GM12892 (cell line): ENCODE results near the gene PAEP. TPM values are rescaled to one million over a fixed set of nuclear protein-coding genes. Genes with fewer than 3 reads are reported as not detected.
"Not testable (repeated sequence)": the region's sequence is repeated elsewhere in the genome, so short reads cannot be mapped to it uniquely, and the experiment has no call there.

Source experiments
- DNase-seq: peaks from one replicate; pipeline ENCODE4 v3.0.0; 2011; ENCODE audit not compliant: insufficient read length
- FAIRE-seq: peaks from 2 replicates; lab custom pipeline; 2011; peaks lifted over from hg19 to GRCh38; lab: Jason Lieb, UNC
- POLR2A ChIP-seq: IDR thresholded peaks from 2 replicates; pipeline ENCODE4 v1.6.1; 2011; ENCODE audit warnings: low read depth, low read length, control low read depth
- POLR2AphosphoS5 ChIP-seq: IDR thresholded peaks from 2 replicates; pipeline ENCODE4 v1.6.1; 2011; ENCODE audit warnings: low read depth, low read length, control low read depth
- TAF1 ChIP-seq: IDR thresholded peaks from 2 replicates; pipeline ENCODE4 v1.6.1; 2011; ENCODE audit warnings: low read depth, mild to moderate bottlenecking, control low read depth, low read length, borderline replicate concordance
- polyA plus RNA-seq: library from polyadenylated mRNA; unstranded; fragments of >200 nt; gene quantifications from one replicate; pipeline ENCODE4 v1.2.1, GENCODE V29; 2012; ENCODE audit warnings: missing spikeins, inconsistent platforms; ENCODE audit not compliant: missing spikeins

Gene PAEP
- not detected for polyA plus RNA-seq

DNA sequence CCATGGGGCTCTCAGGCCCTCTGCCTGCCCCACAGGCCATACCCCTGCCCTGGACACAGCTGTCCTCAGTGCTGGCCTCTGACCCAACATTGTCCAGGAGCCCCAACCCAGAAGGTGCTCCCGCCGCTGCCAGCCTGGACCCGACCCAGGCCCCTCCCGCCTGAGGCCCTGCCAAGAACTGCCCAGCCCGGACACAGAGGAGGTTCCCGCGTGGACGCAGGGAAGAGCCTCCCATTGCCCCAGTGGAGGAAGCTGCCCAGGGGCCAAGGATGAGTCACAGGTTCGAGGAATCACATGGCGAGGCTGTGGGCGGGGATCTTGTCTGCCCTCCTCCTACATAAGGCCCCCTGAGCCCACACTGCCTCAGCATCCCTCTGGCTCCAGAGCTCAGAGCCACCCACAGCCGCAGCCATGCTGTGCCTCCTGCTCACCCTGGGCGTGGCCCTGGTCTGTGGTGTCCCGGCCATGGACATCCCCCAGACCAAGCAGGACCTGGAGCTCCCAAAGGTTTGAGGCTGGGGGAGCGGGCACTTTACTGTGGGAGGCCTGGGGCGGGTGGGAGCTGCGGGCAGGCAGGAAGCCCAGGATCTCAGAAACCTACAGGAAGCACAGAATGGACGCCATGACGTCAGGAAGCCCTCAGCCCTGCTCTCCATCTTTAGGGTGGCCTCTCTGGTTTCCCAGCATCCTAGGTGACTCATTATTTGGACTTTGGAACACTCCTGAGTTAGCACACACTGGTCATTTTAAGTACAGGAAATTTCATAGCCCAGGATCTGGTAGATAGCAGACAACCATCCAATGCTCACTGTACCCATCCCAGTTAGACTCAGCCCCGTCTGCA, at the start of gene PAEP:
PAEP (plus strand) TSS at position 366 of the 844 bp plus-strand sequence.
- FAIRE-seq: no peak

DNA sequence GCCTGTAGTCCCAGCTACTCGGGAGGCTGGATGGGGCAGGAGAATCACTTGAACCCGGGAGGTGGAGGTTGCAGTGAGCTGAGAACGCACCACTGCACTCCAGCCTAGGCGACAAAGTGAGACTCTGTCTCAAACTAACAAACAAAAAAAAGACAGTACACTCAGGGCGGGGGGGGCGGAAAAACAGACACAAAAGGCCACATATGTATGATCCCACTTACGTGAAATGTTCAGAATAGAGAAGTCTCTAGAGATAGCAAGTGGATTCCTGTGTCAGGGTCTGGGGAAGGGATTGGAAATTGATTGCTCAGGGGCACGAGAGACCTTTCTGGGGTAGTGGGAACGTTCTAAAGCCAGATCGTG, 49.3 kb upstream of the PAEP start:
- no peak for FAIRE-seq
- no peak for TF ChIP-seq POLR2A
- no peak for TF ChIP-seq TAF1
- TF ChIP-seq POLR2AphosphoS5: no peak
- DNase-seq: no peak

More for the DNA sequence above, at the start of gene PAEP:
- TF ChIP-seq TAF1 (no peak), POLR2AphosphoS5 (no peak), POLR2A (no peak)
- no peak for DNase-seq

DNA sequence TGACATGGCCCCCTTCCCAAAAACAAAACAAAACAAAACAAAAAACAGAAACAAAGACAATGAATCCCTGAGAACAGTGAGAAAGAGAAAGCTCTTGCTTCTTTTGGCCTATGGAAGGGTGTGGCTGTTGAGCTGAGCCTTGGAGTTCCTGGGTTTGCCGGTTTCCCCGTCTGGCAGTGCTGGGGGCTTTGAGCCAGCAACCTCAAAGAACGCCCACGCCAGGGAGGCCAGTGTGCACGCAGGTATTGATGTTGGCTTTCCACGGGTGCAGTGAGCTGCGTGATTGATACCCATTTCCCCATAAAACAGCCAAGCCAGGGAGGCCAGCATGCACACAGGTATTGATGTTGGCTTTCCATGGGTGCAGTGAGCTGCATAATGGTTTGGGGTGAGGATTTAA, 48.7 kb upstream of the PAEP start:
- DNase-seq (no peak), FAIRE-seq (no peak)
- TF ChIP-seq POLR2A (no peak), POLR2AphosphoS5 (no peak), TAF1 (no peak)

DNA sequence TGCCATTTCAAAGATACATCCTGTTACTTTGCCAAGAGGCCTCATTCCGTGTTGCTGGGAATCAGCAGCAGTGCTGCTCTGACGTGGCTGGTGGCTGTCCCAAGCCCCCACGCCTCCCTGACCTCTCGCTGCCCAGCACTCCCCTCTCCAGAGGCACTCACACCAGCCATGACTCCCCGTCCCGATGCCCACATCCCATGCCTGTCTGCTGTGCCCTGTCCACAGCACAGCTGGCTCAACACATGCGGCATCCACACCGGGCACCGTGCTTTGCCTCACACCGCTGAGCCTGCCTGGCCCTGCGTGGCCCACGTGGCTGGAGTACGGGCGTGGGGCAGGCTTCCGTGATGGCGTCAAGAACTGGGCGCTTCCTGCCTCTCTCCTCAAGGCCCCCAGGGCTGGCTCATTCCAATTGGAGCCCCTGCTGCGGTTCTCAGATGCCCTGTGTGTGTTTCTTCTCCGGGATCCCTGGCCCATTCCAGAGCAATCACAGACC, 48.2 kb upstream of the PAEP start:
- FAIRE-seq: no peak
- no peak for DNase-seq
- TF ChIP-seq POLR2A (no peak), POLR2AphosphoS5 (no peak), TAF1 (no peak)

DNA sequence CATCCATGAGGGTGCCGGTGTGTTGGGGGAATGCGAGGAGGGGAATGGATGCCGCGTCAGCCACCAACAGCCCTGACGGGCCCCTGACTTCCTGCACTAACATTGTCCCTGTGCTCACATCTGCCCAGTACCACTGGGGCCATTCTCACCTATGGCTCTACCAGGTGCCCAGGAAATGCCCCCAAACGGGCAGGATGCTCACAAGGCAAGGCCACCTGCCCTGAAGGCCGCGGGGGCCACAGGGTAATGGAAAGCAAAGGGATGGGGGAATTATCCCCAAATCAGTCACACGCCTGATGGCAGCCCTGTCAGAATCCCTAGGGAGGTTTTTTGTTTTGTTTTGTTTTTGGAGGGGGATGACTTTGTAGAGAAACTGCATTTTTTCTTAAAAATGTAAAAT, 47.6 kb upstream of the PAEP start:
- not testable (repeated sequence) for DNase-seq, FAIRE-seq

DNA sequence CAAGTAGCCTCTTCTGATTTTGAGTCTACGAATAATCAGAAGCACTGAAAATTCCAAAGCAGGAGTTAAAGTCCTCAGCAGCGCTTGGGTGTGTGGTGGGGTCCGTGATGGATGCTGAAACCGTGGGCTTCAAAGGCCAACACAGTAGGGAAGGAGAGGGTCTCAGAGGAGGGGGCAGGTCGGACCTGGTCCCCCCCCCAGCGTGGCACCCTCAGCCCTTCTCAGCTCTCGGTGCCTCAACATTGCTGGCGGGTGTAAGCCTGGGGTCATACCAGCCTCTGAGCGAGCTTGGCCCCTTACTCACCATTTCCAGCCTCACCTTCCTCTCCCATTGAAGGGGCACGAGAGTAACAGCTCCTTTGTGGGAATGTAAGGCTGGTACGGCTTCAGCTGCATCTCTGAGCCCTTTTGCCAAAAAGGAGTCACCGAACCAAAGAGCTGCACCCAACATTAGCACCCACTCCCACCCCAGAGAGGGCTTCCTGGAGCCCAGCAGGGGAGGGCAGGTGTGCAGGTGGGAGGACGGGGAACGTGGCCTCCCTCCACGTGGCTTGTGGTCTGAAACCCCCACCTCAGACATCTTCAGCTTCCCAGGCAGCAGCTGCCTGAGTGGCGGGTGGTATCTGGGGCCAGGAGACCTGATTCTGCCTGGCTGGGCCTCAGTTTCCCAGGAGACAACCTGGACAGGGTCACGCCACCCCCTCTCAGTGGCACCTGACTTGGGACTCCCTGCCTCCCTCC, 47.0 kb upstream of the PAEP start:
- no peak for TF ChIP-seq POLR2AphosphoS5
- TF ChIP-seq POLR2A: no peak
- no peak for TF ChIP-seq TAF1
- DNase-seq (no peak), FAIRE-seq (no peak)

DNA sequence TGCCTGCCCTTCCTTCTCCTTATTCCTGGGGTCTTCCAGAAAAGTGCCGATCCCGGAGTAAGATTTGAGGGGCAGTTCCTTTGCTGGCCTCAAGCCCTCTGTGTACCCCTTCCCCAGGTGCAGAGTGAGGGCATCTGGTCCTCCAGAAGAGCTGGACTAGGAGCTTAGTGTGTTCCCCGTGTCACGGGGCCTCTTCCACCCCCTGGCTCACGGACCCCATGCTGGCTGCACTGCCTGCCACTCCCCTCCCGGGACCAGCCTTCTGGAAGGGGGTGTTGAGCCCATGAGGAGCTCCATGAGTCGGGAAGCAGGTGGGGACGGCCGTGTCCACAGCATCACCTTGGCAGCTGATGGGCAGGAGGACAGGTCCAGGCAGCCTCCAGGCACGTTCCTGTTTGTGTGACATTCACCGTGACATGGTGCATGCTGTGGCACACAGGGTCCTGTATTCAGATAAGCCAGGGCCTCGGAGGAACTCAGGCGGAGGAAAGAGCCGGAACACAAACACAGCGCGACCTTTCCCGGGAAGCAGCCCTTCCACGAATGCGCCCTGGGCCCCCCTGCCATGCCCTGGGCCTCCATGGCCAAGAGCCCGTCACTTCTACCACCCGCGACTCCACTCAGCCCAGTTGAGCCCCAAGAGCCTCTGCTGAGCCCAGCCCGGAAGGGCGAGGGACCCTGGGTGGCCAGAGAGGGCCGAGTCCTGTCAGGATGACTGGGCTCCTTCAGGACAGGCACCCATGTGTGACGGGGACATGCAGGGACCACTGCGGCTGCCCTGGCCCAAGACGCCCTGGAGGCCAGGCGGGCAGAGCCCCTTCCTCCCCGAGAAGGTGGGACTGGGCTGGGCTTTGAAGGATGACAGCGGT, 46.2 kb upstream of the PAEP start:
- no peak for FAIRE-seq
- TF ChIP-seq TAF1 (no peak), POLR2AphosphoS5 (no peak)
- DNase-seq: no peak

DNA sequence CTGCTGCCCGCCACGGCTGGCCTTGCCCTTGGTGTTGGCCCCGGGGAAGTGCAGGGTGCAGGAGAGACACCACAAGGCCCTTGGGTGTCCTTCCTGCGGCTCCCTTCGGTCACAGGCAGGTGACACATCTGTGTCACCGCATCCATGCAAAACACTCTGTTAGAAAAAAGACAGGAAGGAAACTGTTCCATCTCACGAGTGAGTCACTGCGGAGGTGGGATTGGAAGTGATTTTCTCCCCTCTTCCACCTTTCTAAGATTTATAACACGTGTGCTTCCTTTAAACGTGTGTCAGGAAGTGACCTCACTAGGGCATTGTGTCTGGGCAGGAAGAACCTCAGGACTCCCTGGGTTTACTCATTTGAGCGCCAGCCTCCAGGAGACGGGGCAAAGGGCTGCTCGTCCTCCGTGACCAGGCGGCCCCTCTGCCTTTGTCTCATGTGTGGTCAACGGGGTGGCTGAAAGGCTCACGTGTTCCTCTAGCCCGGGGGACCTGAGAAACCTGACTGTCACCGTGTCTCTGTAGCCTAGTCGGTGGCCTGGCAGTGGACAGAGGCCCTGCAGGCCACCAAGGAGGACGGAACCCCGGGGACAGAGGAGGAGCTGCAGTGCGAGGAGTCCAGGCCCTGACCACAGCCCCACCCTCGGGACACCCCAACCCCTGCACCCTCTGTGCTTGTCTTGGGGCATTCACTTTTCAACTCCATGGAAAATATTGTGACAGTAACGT, 45.3 kb upstream of the PAEP start:
- FAIRE-seq: no peak
- TF ChIP-seq TAF1: no peak
- TF ChIP-seq POLR2A: no peak
- no peak for TF ChIP-seq POLR2AphosphoS5
- no peak for DNase-seq

DNA sequence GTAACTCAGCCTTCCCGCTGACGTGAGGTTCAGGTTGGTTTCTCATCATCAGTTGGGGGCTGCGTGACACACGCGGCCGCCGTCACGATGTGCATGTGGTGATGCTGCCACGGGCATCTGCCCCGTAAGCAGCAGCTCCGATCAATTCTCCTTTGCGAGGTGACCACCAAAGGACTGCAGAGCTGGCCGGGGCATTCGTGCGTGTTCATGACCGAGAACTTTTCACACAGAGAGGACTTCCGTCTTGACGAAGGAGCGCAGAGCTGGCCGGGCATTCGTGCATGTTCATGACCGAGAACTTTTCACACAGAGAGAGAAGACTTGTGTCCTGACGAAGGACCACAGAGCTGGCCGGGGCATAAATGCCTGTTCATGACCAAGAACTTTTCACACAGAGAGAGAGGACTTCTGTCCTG, 44.1 kb upstream of the PAEP start:
- TF ChIP-seq POLR2AphosphoS5 (no peak), TAF1 (no peak), POLR2A (no peak)
- no peak for FAIRE-seq
- no peak for DNase-seq

DNA sequence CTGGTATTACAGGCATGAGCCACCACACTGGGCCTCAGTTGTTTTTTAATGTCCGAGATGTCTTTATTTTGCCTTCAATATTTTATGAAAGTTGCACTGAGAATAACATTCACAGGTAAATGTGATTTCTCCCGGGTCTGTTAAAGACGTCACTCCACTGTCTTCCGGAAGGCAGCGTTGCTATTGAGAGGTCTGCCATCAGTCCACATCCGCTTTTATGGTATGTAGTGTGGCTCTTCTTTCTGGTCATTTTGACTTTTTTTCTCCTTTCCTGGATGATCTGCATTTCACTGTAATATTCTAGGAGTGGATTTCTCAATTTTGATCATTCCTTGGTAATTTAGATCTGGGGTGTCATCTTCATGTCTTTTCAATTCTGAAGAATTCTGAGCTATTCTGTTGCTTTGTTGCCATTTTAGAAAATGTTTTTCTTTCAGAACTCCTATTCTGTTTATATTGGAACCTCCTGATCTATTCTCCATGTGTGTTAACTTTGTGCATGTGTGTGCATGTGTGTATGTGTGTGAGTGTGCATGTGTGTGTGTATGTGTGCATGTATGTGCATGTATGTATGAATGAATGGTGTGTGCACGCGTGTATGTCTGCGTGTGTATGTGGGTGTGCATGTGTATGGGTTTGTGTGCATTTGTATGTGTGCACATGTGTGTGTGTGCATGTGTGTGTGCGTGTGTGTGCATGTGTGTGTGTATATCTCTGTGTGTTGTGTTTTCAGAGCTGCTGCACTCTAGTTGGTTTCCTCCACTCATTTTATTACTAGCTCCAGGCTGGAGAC, 42.2 kb upstream of the PAEP start:
- FAIRE-seq: no peak
- TF ChIP-seq TAF1 (no peak), POLR2AphosphoS5 (no peak), POLR2A (no peak)
- DNase-seq: no peak
